ENCODE results near the gene BRF1.

GRCh38 chr14:105268736-105269354, 32.0 kb downstream of the BRF1 start:
- TF ChIP-seq CTCF (conservative IDR thresholded peaks at IDR 0.05; ENCODE audit: low read length) (no peak), EZH2phosphoT487 (IDR thresholded peaks at IDR 0.05; ENCODE audit: borderline replicate concordance) (no peak)
